GM21515 (cell line): Measurements from ENCODE around the gene CDC7.
"Not testable (repeated sequence)": the region's sequence is repeated elsewhere in the genome, so short reads cannot be mapped to it uniquely, and the experiment has no call there.

Experiments
- ATAC-seq: cut with Tn5 transposase; IDR thresholded peaks from one replicate; pipeline ENCODE4 v1.9.1; 2021; ENCODE audit not compliant: unreplicated experiment

CDC7 gene

DNA sequence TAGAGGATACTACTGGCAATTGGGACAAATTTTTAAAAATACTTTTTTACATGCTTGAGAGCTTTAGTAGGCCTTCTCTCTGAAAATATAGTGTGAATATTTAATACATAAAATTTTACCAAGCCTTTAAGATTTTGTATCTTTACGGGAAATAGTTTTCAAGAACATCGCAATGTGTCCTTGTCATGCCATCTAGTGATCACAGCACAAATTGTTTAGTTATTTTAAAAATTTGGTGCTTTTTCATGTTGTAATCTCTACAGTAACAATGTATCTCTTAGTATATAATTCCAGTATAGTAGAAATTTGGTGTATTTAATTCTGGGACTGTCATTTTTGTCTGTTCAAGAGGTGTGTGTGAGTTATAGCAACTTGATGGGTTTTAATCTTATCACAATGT lies 6.7 kb downstream of the CDC7 start:
- ATAC-seq, result no peak

DNA sequence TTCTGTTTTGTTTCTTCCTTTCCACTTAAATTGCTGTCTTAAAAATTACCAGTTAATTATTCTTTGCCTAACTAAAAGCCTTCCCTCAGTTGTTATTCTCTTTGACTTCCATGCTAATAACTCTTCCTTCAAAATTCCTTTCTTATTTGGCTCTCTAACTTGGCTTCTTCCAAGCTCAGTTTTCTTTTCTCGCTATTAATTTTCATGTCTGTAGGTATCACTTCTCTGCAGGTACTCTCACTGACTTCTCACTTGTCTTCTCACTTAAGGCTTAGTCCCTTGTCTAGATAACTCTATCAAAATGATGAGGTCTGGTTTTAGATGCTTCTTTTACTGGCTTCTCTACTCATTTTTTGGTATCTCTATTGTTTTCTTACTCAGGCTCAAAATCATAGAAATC lies 10.1 kb downstream of the CDC7 start:
- no peak for ATAC-seq

DNA sequence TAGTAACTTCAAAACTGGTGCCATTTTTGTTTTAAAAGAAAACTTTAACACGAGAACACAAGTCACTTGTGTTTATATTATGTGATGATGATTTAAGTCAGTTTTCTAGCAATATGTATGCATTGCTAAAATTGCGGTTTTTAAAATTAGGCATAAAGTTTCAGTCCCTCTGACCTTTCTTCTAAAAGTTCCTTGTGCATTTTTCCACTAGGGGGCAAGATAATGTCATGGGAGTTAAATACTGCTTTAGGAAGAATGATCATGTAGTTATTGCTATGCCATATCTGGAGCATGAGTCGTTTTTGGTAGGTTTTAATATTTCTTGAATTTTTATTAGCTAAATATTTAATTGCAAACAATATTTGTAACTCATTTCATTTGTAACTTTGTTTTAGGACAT lies 10.7 kb downstream of the CDC7 start:
- ATAC-seq, result no peak

DNA sequence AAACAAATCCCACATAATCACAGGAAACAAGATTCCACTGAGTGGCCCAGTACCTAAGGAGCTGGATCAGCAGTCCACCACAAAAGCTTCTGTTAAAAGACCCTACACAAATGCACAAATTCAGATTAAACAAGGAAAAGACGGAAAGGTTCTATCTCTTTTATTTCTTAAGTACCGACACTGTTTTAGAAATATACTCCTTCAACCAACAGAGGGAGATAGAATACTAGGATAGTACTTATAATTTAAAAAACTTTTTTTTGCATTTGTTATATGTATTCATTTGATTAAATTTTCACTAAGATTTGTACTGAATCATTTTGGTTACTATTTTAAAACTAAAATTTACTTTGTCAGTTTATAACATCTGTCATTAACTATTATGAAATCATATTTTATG lies 12.5 kb downstream of the CDC7 start:
- no peak for ATAC-seq

DNA sequence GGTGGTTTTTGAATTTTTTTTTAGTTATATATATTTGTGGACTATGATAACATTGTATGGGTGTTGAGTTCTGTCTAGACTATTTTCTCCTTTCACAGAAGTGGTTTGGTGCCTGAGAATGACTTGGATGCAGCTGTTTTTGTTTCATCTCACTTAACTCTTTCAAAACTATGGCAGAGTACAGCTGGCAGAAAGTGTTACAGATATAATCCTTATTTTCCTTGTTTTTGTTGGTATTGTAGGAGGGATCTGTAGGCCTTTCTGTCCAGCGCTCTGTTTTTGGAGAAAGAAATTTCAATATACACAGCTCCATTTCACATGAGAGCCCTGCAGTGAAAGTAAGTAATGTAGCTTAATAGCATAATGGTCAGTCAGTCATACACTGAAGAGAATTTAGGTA lies 13.1 kb downstream of the CDC7 start:
- no peak for ATAC-seq

DNA sequence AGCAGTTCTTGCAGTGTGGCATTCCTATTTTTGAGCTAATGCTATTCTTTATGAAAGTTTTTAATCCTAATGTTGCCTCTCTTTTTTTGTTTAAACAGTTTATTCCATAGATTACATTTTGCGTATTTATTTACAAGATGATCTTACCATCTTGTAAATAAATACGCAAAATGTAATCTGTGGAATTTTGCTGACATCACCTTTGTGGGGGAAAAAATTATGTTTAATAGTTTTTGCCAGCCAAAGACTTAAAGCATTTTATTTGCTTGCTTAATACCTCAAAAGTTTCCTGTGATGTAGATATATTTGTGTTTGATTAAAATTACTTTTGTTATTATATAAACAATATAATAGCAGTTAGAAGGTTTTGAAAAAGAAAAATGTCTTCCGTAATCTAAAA lies 15.3 kb downstream of the CDC7 start:
- ATAC-seq, result no peak

DNA sequence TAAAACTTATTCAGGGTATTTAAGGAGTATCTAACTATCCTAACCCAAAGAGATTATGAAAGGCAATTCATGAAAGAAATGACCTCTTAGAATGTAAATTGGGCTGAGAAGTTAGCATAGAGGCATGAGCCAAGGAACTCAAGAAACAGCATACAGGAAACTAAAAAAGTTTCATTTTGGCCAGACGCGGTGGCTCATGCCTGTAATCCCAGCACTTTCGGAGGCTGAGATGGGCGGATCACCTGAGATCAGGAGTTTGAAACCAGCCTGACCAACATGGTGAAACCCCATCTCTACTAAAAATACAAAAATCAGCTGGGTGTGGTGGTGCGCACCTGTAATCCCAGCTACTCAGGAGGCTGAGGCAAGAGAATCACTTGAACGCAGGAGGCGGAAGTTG lies 16.0 kb downstream of the CDC7 start:
- not testable (repeated sequence) for ATAC-seq

DNA sequence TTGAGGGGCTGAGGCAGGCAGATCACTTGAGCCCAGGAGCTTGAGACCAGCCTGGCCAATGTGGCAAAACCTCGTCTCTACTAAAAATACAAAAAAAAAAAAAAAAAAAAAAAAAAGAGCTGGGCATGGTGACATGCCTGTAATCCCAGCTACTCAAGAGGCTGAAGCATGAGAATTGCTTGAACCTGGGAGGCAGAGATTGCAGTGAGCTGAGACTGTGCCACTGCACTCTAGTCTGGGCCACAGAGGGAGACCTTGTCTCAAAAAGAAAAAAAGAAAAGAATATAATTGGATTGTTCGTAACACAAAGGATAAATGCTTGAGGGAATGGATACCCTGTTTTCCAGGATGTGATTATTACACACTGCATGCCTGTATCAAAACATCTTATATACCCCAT lies 18.5 kb downstream of the CDC7 start:
- ATAC-seq, result not testable (repeated sequence)

DNA sequence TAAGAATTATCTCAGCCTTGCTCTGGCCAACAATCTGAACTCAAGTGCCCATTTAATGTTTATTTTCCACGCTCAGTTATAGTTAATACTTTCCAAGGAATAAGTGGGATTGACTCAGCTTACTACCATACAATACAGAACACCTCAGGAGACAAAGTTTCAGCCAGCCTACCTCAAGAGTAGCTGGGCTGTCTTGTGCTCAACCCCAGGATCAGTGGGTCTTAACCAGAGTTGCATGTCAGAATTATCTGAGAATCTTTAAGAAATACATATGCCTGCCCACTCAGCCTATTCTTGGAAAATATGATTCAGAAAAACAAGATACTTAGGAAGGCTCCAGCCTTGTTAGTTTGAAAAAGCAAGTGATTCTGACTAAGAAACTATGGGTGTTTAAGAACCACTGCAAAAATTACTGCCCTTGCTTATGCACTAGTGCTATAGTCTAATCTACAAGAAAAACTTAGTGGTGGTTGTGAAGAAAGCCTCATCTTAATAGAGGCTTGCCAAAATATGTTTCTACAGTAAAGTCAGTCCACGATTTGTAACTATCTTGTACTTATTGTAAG lies 20.4 kb downstream of the CDC7 start:
- ATAC-seq, result no peak

DNA sequence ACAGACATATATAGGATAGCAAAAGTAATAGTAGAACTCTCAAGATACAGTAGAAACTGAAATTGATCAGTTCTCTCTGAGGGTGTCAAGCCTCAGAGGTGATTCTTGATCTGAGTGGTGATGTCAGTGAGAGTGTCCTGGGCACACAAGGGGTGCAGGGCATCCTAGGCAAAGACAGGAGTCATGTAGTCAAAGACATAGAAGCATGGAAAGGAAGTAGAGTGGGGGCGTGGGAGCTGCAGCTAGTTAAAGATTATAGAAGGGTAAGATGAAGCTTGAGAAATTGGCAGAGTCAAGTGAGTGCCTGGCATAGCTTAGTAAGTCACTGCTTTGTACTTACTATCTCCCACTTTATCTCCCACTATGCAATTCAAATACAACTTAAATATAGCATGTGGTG lies 22.8 kb downstream of the CDC7 start:
- peak; percentile 96 for ATAC-seq

DNA sequence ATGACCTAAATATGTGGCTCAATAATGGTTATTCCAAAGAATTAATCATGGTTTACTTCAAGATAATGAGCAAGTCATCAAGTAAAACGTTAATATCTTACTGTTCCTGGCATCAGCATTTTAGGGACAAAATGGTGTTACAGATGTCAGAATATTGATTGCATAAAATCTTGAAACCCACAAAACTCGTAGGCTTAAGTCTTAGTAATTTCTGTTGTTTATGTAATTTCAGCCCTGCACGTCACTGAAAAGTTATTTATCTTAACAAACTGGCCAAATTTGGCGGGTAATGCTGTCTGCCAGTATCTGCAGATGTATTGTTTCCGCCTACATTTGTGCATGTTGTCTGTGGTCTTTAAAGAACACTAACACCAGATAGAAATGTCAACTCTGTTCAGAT lies 25.8 kb downstream of the CDC7 start:
- ATAC-seq, result no peak

DNA sequence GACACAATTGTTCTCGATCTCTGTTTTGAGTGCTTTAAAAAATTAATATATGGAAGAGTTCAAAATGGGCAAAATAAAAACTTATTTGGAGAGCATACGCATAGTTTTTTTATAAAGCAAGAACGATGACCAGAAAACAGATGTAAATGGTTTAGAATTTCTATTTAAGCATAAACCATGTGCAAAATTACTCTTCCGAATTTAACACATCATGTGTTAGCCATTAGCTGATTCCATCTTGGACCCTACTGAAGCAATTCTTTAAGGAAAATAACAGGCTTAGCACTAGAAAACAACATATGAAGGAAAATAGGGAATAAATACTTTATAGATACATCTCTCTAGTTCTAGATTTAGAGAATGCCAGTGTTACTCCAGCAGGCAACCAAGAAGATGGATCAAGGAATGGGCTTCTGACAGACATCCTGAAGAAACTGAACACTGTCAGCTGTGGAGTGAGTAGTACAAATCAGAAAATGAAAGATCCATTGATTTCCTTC lies 26.7 kb downstream of the CDC7 start:
- ATAC-seq, result no peak

DNA sequence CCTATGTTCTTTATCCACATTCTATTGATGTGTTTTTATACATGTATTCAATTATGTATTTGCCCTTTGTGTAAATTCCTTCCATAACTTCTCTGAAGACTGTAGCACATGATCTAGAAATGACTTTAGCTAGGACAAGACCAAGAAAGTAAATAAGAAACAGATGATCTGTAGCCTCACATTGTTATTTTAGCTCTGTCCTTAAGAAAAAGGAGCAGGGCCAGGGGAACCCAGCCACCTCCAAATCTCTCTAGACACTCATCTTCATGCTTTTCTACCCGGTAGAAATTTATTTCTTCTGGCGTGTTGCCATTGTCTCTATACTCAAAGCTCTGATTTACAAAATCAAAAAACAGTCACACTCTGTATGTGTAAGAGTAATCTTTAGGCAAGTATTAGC lies 27.1 kb downstream of the CDC7 start:
- no peak for ATAC-seq

DNA sequence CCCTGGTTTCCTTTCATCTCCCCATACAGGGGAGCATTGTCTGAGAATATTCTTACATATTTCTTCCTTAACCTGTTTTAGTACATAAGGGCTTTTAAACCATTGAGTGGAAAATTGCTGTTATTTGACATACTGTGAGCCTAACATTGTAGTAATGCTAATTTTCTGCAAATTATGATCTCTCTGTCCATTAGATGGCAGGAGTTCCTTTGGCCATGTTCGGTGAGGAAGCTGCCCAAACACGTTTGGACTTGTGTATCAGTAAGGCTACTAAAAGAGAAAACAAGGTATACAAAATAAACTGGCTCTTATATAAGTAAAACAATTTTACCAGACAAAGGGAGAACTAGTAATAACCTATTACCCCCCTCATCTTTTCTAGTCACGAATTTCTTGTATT lies 29.2 kb downstream of the CDC7 start:
- ATAC-seq, result no peak

DNA sequence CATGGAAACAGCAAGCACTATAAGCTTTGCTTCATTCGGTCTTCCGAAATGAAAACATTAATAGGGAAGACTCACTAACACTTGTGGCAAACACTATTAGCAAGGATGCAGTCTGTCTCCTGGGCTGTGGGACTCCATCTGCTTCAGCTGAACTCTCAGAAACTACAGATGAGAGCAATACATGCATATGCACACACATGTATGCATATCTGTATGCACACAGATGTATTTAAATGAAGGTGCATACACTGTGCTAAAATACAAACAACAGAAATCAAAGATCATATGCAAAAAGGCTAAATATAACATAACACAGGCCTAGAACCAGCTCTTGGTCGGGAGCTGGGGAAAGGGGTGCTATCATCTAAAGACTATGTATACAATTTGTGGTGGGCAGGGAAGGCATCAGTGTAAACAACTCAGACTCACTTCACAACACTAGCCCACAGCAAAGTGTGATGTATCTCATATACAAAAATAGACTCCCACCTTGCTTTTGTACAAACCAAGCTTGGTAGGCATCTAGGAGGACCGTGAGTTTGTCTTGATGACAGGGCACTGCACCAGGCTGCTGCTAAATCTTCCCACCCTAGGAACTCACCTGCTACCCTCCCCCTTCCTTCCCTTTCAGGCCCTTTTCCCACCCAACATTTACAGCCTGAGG lies 32.8 kb downstream of the CDC7 start:
- no peak for ATAC-seq

DNA sequence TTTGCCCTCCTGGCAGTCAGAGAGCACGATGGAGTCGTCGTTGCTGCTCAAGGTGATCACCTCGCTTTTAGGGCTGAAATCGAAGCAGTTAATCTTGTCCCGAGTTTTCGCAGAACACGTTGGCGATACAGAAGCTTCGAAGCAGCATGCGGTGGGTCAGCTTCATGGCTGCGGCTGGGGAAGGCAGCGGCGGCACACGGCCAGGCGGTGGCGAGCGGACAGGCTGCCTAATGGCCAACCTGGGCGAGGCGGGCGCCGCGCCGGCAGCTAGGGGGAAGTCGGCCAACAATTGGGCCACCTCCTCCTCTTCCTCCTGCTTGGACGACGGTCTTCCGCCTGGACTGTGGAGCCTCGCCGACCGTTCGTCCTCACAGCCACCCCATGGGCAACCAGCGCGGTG lies 34.8 kb downstream of the CDC7 start:
- ATAC-seq, result no peak

DNA sequence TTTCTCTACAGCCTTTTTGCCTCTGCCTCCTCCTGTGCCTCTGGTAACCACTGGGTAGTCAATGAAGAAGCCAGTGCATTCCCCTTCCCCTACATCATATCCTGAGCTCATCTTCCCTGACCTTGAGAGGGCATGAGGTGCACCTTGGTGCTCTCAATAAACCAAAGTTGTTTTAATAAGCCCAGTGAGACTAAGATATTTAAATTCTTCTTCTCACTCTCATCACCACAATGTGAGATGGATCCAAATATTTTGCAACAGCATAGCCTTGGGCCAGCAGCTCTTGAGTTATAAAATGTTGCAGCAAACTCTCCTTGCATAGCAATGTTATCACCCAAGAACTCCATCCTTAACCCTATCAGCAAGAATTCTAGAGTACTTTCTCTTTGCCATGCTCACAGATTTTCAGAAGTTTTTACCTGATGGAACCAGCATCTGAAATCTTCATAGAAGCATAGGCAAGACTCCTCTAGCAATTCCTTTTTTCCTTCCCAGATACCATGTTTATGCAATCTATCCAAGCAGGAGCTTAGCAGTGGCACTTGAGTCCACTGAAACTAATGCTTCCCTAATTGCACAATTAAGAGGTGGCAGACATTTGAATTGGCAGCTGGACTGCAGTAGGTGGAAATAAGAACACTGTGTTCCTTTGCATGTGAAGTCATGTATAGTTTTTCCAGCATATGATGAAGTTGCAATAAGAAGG lies 36.8 kb downstream of the CDC7 start:
- ATAC-seq, result no peak

DNA sequence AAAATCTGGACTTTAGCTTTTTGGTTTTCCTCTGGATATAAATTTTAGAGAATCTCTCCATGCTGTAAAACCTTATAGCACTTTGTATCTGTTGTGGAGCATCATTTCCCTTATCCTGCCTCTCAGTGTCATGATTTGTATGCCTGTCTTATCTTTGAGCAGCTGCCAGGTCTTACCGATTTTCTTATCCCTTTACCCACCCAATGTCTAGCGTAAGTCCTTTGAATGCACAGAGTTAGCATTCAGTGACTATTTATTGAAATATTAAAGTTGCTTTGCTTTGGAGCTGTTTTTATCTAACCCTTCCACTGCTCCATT lies 37.3 kb downstream of the CDC7 start:
- no peak for ATAC-seq

DNA sequence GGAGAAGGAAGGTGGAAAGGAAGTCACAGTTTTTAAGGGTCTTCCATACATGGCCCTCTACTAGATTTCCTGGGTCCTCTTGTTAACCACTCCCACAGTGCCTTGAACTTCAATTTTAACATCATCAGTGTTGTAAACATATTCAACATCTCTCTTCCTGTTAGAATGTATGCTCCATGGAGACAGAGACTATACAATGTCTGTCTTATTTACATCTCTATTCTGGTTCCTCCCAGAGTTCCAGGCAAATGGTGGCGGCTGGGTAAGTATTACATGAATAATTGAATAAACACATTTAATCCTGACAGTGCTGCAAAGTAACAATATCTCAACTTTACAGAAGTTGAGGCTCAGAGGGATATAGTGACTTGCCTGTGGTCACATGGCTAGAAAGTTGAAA lies 40.3 kb downstream of the CDC7 start:
- ATAC-seq, result no peak

DNA sequence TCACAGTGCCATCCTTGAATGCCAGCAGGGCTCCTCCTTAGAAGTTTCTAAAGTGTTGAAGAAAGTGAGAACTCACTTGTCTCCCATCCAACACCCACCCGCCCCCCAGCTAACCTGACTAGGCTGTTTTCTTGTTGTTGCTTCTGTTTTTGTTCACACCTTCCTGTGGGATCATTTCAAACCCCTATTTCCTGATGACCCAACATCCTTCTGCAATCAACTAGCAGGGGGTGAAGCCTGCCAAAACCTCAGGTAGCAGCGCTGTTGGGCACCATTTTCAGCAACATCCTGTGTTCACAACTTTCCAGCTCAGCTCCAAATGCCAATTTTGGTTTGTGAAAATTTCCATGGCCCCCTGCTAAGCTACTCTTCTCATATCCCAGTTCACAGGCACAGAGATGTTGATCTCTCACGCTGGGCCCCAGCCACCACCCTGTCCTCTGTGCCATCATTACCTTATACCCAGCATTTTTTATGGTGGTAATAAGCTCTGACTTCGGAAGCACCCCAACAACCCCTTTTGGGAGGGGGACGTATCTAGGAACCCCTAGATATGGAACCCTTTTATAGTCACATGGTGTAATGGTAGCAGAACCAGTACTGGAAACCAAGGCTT lies 41.4 kb downstream of the CDC7 start:
- no peak for ATAC-seq

DNA sequence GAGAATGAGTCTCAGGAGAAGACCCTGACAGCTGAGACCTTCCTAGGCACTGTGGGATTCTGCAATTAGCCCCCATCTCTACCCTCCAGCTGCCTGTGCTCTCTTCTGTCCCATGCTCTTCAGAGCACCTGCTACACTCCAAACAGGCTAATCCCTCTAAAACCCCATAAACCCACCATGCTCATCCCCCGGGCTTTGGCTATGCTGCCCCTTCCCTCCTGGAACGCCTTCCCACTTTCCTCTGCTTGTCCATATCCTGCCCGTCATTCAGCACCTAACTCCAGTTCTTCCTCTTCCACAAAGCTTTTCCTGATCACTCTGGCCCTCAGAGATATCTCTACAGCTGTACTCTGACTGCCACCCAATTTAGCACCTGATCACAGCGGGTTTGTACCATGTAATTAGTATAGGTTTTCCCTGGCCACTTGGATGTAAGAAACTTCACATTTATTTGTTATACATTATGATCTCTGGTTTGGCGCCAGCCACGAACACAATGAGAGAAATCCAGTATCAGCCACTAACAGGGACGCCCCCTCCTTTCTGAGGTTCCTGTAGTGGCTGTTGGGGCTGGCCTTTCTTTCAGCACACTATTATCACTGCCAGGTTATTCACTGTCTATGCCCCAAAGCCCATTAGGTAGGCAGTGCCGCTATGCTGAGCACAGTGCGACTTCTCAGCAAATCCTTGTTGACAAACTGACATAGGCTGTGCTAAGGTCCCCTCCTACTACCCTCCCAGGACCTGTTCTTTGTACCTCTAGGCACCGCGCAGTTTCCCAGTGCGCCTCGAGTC lies 45.1 kb downstream of the CDC7 start:
- no peak for ATAC-seq

DNA sequence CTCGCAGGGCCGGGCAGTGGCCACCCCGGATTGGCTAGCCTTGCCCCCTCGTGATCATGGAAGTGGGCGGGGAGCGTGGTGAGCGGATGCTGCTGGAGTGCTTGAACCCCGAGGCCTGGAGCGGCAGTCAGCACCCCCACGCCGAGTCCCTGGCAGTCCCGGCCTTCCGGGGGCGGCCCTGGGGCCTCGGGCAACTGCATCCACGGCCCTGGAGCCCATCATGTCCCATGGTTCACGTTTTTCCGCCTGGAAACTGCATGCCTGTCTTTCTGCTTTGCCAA lies 45.6 kb downstream of the CDC7 start:
- ATAC-seq, result no peak
